Mucosa of rectum (tissue), 2 donors: ENCODE measurements around the gene BABAM2.

Source experiments
- H3K27ac ChIP-seq, 2 donors: one replicate each; pipeline ENCODE4 v1.7.0; 2013; ENCODE audit warnings: inconsistent platforms in 2 of 2, low read depth in 2 of 2, low read length in 2 of 2
- H3K27me3 ChIP-seq, 2 donors: one replicate each; pipeline ENCODE4 v1.7.0; 2013; ENCODE audit warnings: low read length in 2 of 2; ENCODE audit not compliant: control insufficient read depth in 2 of 2, insufficient read depth in 2 of 2
- H3K36me3 ChIP-seq, 2 donors: one replicate each; pipeline ENCODE4 v1.7.0; 2013; ENCODE audit warnings: low read length in 2 of 2; ENCODE audit not compliant: control insufficient read depth in 2 of 2, insufficient read depth in 2 of 2
- H3K4me1 ChIP-seq, 2 donors: one replicate each; pipeline ENCODE4 v1.7.0; 2013; ENCODE audit warnings: low read length in 2 of 2, mild to moderate bottlenecking in 1 of 2; ENCODE audit not compliant: control insufficient read depth in 2 of 2, insufficient read depth in 2 of 2
- H3K4me3 ChIP-seq, 2 donors: one replicate each; pipeline ENCODE4 v1.7.0; 2013; ENCODE audit warnings: low read length in 2 of 2
- H3K9ac ChIP-seq, 2 donors: one replicate each; pipeline ENCODE4 v1.7.0; 2013; ENCODE audit warnings: low read length in 2 of 2, low read depth in 1 of 2, mild to moderate bottlenecking in 1 of 2
- H3K9me3 ChIP-seq, 2 donors: one replicate each; pipeline ENCODE4 v1.7.0; 2013; ENCODE audit warnings: low read length in 2 of 2; ENCODE audit not compliant: control insufficient read depth in 2 of 2
- donor health status: healthy.
- donor health status: Normal muscosa, but diverticular disease.

Gene BABAM2

DNA sequence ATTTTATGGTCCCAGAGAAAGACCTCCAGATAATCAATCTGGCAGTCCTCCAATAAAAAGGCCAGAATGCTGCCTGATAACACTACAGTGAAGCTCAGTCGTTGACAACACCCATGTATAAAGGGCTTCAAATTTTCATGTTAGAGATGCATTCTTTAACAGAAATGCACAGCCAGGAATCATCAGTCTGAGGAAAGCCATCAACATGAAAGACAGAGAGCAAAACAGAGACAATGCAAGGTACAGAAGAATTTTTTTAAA is 13.8 kb downstream of the BABAM2 start:
- no peak overlapping the region for H3K27ac ChIP-seq
- H3K36me3 ChIP-seq: peaks cover 0 to 2% of the 10 kb centered on the region in 2 donors
- no peaks in the 10 kb centered on the region for H3K27me3 ChIP-seq
- H3K9ac ChIP-seq: no peak overlapping the region
- H3K4me1 ChIP-seq: no peaks in the 10 kb centered on the region
- no peaks in the 10 kb centered on the region for H3K9me3 ChIP-seq
- H3K4me3 ChIP-seq: no peak overlapping the region

DNA sequence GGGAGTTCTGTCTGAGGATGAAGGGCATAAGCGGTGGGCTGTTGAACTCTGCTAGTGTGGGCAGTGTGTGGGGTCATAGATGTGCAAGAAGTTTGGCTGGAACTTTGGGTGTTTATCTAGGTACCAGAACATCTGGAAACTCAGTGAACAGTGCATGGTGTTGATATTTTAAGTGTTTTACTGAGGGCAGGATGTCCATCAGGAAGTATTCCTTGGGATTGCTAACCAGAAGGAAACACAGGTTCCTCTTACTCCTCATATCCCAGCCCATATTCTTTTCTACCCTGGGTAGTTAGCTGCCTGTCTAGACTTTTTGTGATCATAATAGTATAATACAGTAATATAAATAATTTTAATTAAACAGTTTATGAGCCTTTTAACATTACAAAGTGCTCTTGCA is 15.5 kb downstream of the BABAM2 start:
- Histone ChIP-seq H3K27ac (no peak overlapping the region), H3K4me3 (no peak overlapping the region), H3K4me1 (no peaks in the 10 kb centered on the region), H3K9ac (no peak overlapping the region), H3K27me3 (no peaks in the 10 kb centered on the region), H3K36me3 (no peaks in the 10 kb centered on the region), H3K9me3 (no peaks in the 10 kb centered on the region)

DNA sequence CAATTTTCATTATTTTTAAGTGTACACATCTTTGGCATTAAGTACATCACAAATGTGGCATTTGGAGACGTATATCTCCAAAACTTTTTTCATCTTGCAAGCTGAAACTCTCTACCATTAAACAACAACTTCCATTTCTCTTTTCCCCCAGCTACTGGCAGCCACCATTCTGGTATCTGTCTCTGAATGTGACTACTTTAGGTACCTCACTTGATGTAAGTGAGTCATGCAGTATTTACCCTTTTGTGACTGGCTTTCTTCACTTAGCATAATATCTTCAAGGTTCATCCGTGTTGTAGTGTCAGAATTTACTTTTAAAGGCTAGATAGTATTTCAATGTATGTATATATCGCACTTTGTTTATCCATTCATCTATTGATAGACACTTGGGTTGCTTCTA is 17.0 kb downstream of the BABAM2 start:
- Histone ChIP-seq H3K4me3 (no peak overlapping the region), H3K4me1 (no peaks in the 10 kb centered on the region), H3K27ac (no peak overlapping the region), H3K27me3 (no peaks in the 10 kb centered on the region), H3K9ac (no peak overlapping the region), H3K9me3 (no peaks in the 10 kb centered on the region), H3K36me3 (no peaks in the 10 kb centered on the region)

DNA sequence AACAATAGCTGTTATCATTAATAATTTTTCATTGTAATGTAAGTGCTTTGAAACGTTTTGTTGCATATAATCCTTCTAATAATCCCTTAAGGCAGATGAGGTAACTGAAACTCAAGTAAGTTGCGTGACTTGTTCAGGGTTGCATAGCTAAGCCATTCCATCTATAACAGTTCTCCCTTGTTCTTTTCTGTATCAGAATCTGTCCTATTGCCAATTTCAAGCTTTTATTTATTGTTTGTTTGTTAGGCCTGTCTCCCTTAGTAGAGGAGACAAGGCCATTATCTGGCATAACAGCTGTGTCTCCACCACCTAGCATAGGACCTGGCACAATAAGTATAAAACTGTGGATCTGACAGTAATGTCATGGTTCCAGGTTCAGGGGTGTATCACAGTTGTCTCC is 19.4 kb downstream of the BABAM2 start:
- Histone ChIP-seq H3K27me3 (no peaks in the 10 kb centered on the region), H3K27ac (no peak overlapping the region), H3K4me3 (no peak overlapping the region), H3K9me3 (no peaks in the 10 kb centered on the region), H3K36me3 (no peaks in the 10 kb centered on the region), H3K4me1 (peaks cover 0 to 2% of the 10 kb centered on the region in 2 donors), H3K9ac (no peak overlapping the region)

DNA sequence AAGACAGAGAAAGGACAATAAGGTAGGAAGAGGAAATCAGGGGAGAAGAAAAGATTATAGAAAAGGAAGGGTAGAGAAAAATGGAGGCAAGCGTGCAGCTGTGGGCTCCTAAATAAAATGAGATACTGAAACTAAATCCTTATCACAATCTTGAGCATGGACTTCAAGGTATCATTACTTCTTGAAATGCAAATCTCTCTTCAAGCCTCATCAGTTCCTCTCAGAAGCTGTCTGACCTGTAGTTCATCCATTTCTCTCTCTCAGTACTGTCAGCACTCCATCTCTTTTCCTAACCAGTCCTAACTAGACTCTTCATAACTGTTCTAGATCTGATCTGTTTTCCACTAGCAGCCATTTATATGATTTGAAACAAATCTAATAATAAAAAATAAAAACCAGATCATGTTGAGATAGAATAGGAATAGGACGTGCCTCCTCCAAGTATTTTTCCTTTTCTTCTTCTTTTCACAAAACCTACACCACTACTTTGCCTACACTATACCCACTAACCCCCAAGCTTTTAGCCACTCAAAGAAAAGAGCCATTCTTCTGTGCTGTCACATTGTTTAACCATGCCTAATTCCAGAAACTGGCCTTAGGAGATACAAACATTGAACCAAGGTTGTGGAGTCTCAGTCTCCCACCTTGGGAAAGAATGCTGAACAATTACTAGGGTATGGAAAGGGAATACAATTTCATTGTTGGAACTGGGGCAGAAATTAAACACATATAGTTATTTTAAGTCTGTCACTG is 21.1 kb downstream of the BABAM2 start:
- no peak overlapping the region for H3K27ac ChIP-seq
- no peak overlapping the region for H3K9ac ChIP-seq
- H3K4me3 ChIP-seq: no peak overlapping the region
- H3K9me3 ChIP-seq: no peaks in the 10 kb centered on the region
- no peaks in the 10 kb centered on the region for H3K27me3 ChIP-seq
- no peaks in the 10 kb centered on the region for H3K36me3 ChIP-seq
- H3K4me1 ChIP-seq: peaks cover 0 to 4% of the 10 kb centered on the region in 2 donors

DNA sequence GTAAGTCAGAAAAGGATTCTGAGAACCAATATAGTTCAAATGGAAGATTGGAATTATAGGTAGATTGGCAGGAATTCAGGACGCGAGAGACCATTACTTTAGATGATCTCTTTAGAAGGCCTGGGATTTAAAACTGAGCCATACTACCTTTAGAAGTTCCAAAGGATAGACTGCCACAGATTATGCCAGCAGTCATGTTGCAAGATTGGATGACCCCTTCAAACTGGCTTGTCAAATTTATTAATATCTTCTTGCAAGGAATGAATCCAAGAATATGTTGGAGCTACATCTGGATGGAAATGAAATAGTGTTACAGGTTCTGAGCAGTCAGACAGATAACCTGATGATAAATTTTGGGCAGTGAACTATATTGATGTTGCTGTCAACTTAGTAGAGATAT is 22.0 kb downstream of the BABAM2 start:
- H3K27ac ChIP-seq: no peak overlapping the region
- no peak overlapping the region for H3K4me3 ChIP-seq
- H3K27me3 ChIP-seq: no peaks in the 10 kb centered on the region
- no peaks in the 10 kb centered on the region for H3K36me3 ChIP-seq
- H3K9me3 ChIP-seq: no peaks in the 10 kb centered on the region
- H3K4me1 ChIP-seq: peaks cover 0 to 4% of the 10 kb centered on the region in 2 donors
- H3K9ac ChIP-seq: no peak overlapping the region

DNA sequence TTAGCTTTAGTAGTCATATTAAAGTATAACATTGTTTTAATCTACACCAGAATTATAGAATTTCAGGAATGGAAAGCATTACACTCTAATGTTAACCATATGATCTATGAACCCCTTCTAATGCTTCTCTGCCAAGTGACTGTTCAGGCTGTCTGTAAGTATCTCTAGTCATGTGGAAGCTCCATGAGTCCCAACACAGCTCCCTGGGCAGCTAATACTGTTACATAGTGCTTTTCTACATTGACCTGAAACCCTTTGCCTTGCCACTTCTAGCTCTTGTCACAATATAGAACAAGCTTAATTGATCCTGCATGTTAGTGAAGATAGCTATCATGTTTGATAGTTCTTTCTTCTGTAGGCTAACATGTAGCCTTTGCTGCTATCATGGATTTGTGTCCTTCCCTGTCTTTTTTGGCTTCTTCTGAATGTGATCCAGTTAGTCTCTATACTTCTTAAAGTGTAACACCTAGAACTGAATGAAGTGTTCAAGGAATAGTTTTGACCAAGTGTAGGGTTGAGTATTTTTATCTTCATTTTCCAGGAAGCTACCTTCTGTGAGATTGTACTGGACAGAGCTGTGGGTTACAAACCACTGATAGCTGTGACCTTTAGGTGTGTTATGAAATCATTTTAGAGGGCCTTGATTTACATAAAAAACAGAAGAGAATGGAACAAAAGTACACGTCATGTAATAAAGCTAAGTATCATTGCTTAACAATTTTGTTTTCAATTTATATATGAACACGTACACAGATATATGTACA is 23.7 kb downstream of the BABAM2 start:
- Histone ChIP-seq H3K27ac (no peak overlapping the region), H3K4me1 (peaks cover 0 to 4% of the 10 kb centered on the region in 2 donors), H3K27me3 (no peaks in the 10 kb centered on the region), H3K4me3 (no peak overlapping the region), H3K9me3 (no peaks in the 10 kb centered on the region), H3K9ac (no peak overlapping the region), H3K36me3 (no peaks in the 10 kb centered on the region)

DNA sequence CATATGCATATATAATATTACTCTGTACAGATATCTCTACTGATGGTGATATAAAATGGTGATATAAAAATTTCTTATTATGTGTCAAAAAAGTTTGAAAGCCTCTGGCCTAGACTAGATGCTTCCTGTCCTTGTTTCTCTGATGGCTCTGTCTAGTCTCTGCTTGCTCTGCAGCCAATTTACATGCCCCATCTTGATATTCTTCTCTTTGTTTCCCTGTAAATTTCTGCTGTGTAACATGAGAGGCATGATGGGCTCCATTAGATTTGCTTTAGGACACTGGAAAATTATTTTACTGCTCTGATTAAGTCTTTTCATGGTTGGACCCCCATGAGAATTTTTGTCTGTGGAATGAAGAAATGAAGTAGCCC is 24.3 kb downstream of the BABAM2 start:
- Histone ChIP-seq H3K4me1 (peaks cover 0 to 4% of the 10 kb centered on the region in 2 donors), H3K9me3 (no peaks in the 10 kb centered on the region), H3K36me3 (no peaks in the 10 kb centered on the region), H3K9ac (no peak overlapping the region), H3K27ac (peak overlapping the region in 1 of 2 donors; percentile 40), H3K27me3 (no peaks in the 10 kb centered on the region), H3K4me3 (no peak overlapping the region)

DNA sequence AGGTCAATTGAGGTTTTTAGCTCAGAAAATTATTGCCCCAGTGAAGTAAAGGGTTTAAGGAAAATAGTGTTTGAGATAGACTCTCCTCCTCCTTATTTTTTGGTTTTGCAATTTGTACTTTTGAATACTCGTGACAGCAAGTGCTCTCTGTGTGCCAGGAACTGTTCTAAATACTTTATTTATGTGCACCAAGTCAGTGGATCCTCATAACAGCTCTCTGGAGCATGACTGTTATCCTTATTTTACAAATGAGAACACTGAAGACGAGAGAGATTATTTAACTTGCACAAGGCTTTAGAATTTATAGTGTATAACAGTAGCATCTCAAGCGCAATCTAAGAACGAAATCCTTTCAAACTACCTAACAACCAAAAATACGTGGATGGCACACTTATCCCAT is 24.7 kb downstream of the BABAM2 start:
- Histone ChIP-seq H3K36me3 (no peaks in the 10 kb centered on the region), H3K4me1 (peaks cover 0 to 4% of the 10 kb centered on the region in 2 donors), H3K27ac (peak overlapping the region in 1 of 2 donors; percentile 40), H3K9me3 (no peaks in the 10 kb centered on the region), H3K27me3 (no peaks in the 10 kb centered on the region), H3K9ac (no peak overlapping the region), H3K4me3 (no peak overlapping the region)

DNA sequence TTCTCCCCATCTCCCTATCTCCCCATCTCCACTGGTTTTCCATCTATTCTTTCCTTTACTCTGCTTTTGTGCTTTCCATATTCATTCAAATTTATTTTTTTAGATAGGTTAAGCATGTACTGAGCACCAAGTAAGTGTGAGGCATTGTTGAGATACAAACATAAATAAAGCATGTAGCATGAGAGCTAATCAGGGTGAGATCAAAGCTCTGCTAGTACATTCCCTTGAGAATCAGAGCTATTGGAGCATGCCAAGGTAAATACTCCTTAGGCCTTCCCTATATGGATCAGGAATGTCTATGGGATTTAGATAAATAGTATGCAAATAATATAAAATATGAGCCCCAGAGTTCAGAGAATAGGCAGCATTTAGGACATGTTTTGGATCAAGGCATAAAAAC is 25.3 kb downstream of the BABAM2 start:
- Histone ChIP-seq H3K27ac (no peak overlapping the region), H3K36me3 (no peaks in the 10 kb centered on the region), H3K27me3 (no peaks in the 10 kb centered on the region), H3K4me3 (no peak overlapping the region), H3K4me1 (peaks cover 0 to 4% of the 10 kb centered on the region in 2 donors), H3K9ac (no peak overlapping the region), H3K9me3 (no peaks in the 10 kb centered on the region)
